Muscle of leg (tissue), 11 donors: ENCODE results near the gene ZFP90. TPM values are rescaled to one million over a fixed set of nuclear protein-coding genes. Genes with fewer than 3 reads are reported as not detected.

Source experiments
- DNase-seq: peaks from one replicate; pipeline ENCODE4 v3.0.0; 2013
- H3K27ac ChIP-seq: one replicate; pipeline ENCODE4 v1.5.1; 2013; ENCODE audit warnings: mild to moderate bottlenecking, low read length, control low read depth
- H3K27me3 ChIP-seq: one replicate; pipeline ENCODE4 v1.6.1; 2013; ENCODE audit warnings: low read length; ENCODE audit not compliant: control insufficient read depth, insufficient read depth
- H3K36me3 ChIP-seq: one replicate; pipeline ENCODE4 v1.6.1; 2013; ENCODE audit warnings: low read length; ENCODE audit not compliant: control insufficient read depth, insufficient read depth
- H3K4me1 ChIP-seq: one replicate; pipeline ENCODE4 v1.6.1; 2013; ENCODE audit warnings: low read length; ENCODE audit not compliant: control insufficient read depth, insufficient read depth
- H3K4me3 ChIP-seq: one replicate; pipeline ENCODE4 v1.5.1; 2013; ENCODE audit warnings: low read length, control low read depth
- H3K9me3 ChIP-seq: replicated peaks from 2 replicates; pipeline ENCODE4 v1.6.1; 2013; ENCODE audit warnings: low read depth, low read length; ENCODE audit not compliant: control insufficient read depth
- WGBS: methylation state at CpG from one replicate; pipeline ENCODE4 v1.1.5; 2013; ENCODE audit warnings: missing lambda C conversion rate; ENCODE audit not compliant: insufficient coverage; 5-methylcytosine and 5-hydroxymethylcytosine counted together
- polyA plus RNA-seq, 8 donors: library from polyadenylated mRNA; unstranded; fragments of 120-200 nt; gene quantifications; one replicate each; pipeline versions ENCODE4 v1.2.1 to v1.2.3, GENCODE V29; 2013; ENCODE audit warnings: inconsistent platforms in 1 of 8, low replicate concordance in 1 of 8; ENCODE audit not compliant: insufficient read length in 8 of 8, insufficient read depth in 1 of 8
- total RNA-seq: library from RNA; stranded (reverse); fragments of 120-200 nt; gene quantifications from one replicate; pipeline ENCODE4 v1.2.4, GENCODE V29; 2013

Gene ZFP90
- total and polyA plus RNA-seq, 9 donors: 13.0 to 25.9 (median 17.2) TPM

GRCh38 chr16:68612996-68613395, 73.9 kb downstream of the ZFP90 start:
- Histone ChIP-seq H3K4me1 (no peaks in the 10 kb centered on the region), H3K27ac (no peak overlapping the region), H3K36me3 (no peaks in the 10 kb centered on the region), H3K27me3 (no peaks in the 10 kb centered on the region), H3K9me3 (peaks cover 8% of the 10 kb centered on the region), H3K4me3 (no peak overlapping the region)
- WGBS: 80% methylated on average over 2 of the region's 3 CpGs
- DNase-seq: peak; percentile 4

GRCh38 chr16:68617734-68618133, 78.6 kb downstream of the ZFP90 start:
- Histone ChIP-seq H3K4me3 (no peak overlapping the region), H3K27me3 (no peaks in the 10 kb centered on the region), H3K9me3 (peaks cover 8% of the 10 kb centered on the region), H3K27ac (no peak overlapping the region), H3K4me1 (no peaks in the 10 kb centered on the region), H3K36me3 (no peaks in the 10 kb centered on the region)
- DNase-seq: no peak
- WGBS: 84% methylated on average over 6 of the region's 7 CpGs

Other genes starting within 250 kb of the ZFP90 start
- 16.4 TPM for gene SLC7A6OS, start 228.3 kb upstream of the ZFP90 start, total RNA-seq
- 10 to 100 TPM; 12.5 to 17.1 (median 14.2) TPM for gene SLC7A6OS, start 228.3 kb upstream of the ZFP90 start, polyA plus RNA-seq
- gene PRMT7, start 228.3 kb upstream of the ZFP90 start, total RNA-seq: 40.7 TPM
- 10 to 100 TPM; 41.3 to 54.4 (median 44.7) TPM for gene PRMT7, start 228.3 kb upstream of the ZFP90 start, polyA plus RNA-seq
- 0.31 TPM for gene SMPD3, start 90.8 kb upstream of the ZFP90 start, total RNA-seq
- gene SMPD3, start 90.8 kb upstream of the ZFP90 start, polyA plus RNA-seq: 1 to 10 TPM in 5 of 8 donors, under 1 TPM in 3; 0.84 to 4.3 (median 1.2) TPM
- 0.27 TPM for gene CDH3, start 106.0 kb downstream of the ZFP90 start, total RNA-seq
- gene CDH3, start 106.0 kb downstream of the ZFP90 start, polyA plus RNA-seq: 10 to 100 TPM in 1 of 8 donors, 1 to 10 TPM in 2, under 1 TPM in 5; 0.23 to 12.7 (median 0.56) TPM
- gene CDH1, start 198.0 kb downstream of the ZFP90 start, total RNA-seq: 1.0 TPM
- 10 to 100 TPM in 2 of 8 donors, 1 to 10 TPM in 4, under 1 TPM in 2; 0.83 to 23.8 (median 2.2) TPM for gene CDH1, start 198.0 kb downstream of the ZFP90 start, polyA plus RNA-seq